ENCODE data around the gene IWS1.
"Not testable (repeated sequence)": the region's sequence is repeated elsewhere in the genome, so short reads cannot be mapped to it uniquely, and the experiment has no call there.

IWS1 gene

GRCh38 chr2:127560201-127560930 lies 34.1 kb upstream of the IWS1 start:
- FAIRE-seq, result no peak

- FAIRE-seq, result no peak
Observed at GRCh38 chr2:127559454-127559853, 33.2 kb upstream of the IWS1 start.

GRCh38 chr2:127558911-127559310 lies 32.6 kb upstream of the IWS1 start:
- FAIRE-seq, result no peak

- FAIRE-seq, result no peak
Observed at GRCh38 chr2:127552846-127553245, 26.6 kb upstream of the IWS1 start.

GRCh38 chr2:127552336-127552735 lies 26.0 kb upstream of the IWS1 start:
- FAIRE-seq, result no peak

DNA sequence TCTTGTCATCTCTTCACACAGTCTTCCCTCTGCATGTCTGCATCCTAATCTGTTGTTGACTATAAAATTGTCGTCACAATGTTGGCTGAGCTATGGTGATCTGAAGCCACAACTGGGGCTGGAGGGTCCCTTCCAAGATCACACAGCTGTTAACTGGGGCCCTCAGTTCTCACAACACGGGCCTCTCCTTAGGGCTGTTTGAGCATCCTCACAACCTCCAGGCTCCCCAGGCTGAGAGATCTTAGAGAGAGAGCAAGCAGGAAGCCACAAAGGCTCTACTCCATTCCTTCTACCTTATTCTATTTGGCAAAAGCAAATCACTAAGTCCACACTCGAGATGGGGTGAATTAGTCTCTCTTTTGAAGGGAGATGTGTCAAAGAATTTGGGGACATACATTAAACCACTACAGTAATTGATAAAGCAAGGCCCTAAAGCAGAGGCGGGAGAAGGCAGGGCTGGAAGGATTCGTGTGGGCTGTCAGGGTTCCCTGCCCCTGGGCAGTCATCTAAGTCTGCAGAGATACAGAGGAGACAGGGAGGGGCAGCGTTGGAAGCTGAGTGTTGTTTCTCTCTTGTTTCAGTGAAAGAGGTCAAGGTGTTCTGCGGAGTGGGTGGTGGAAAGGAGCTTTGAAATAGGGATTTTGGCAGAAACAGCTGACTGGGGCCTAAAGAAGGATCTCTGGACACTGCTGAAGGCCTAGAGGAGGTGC lies 25.1 kb upstream of the IWS1 start:
- no peak for FAIRE-seq

DNA sequence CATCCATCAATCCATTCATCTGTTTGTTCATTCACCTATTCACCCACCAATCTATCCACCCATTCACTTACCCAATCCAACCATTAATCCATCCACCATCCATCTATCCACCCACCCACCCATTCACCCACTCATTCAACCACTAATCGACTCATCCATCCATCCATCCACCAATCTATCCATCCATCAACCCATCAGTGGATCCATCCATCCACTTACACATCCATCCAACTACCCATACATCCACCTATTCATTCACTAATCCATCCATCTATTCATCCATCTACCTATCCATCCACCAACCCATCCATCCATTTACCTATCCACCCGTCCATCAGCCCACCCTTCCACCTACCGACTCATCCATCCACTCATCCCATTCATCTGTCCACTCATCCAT lies 20.5 kb upstream of the IWS1 start:
- no peak for FAIRE-seq

DNA sequence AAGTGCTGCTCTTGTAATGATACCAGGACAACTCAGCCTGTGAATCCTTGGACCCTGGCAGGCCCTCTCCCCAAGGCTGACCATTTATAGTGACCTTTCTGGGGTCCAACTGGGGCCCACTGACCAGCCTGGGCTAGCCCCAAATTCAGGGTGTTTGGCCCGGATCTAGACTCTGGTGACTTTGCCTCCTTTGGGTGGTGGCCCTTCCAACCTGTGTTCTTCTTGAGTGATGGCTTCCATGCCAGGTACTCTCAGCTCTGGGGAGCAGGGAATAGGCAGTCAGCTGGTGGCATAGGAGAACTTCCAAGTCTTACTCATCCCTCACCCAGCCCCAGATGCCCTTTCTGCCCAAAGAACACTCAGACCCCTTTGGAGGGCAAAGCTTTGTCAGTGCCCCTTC lies 19.5 kb upstream of the IWS1 start:
- no peak for FAIRE-seq

GRCh38 chr2:127545189-127545588 lies 18.9 kb upstream of the IWS1 start:
- FAIRE-seq, result no peak

GRCh38 chr2:127543013-127543501 lies 16.8 kb upstream of the IWS1 start:
- not testable (repeated sequence) for FAIRE-seq

GRCh38 chr2:127542231-127542630 lies 15.9 kb upstream of the IWS1 start:
- no peak for FAIRE-seq

GRCh38 chr2:127541809-127542208 lies 15.5 kb upstream of the IWS1 start:
- FAIRE-seq, result no peak

- FAIRE-seq, result no peak
Observed at GRCh38 chr2:127537644-127538043, 11.4 kb upstream of the IWS1 start.

- no peak for FAIRE-seq
Observed at GRCh38 chr2:127536707-127537541, 10.6 kb upstream of the IWS1 start.

DNA sequence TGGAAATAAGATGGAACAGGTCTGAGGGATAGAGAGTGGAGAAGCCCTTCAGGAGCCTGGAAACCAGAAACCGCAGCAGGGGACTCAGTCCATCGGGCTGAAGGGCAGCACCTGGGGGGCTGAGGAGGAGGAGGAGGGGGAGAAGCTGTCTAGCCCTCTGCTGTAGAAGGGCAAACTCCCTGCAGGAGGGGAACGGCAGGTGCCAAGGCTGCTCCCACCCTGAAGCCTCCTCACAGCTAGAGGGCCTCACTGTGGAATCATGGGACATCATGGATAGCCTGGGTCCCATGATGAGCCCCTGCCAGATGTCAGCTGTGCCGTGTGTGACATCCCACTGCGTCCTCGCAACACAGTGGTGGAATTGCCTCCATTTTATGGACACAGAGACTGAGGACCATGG lies 9.6 kb upstream of the IWS1 start:
- no peak for FAIRE-seq

DNA sequence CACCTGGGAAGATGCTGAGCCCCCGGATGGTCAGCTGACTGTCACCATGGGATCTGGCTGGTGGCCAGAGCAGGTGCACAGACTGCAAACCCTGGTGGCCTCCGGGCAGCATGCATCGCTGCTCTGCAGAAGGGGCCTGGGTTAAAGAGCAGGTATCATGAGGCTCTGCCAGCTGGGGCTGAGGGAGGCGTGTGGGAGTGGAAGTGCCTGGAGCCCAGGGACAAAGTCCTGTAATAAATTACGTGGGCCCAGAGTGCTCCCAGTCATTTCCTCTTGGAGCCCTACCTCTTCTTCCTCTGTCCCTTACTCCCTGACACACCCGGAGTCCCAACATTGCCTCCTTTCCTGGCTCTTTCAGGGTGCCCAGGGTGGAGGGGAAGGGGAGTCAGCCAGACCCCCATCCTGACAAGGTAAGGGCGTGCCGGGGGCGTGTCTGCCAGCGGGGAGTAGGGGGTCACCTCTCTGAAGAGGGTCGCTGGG lies 9.2 kb upstream of the IWS1 start, which contains the start of gene MYO7B:
TSS of gene MYO7B (plus strand) at position 262 of the 480 bp plus-strand sequence. CDS start 24,040 bp downstream, outside the sequence.
- FAIRE-seq, result no peak

DNA sequence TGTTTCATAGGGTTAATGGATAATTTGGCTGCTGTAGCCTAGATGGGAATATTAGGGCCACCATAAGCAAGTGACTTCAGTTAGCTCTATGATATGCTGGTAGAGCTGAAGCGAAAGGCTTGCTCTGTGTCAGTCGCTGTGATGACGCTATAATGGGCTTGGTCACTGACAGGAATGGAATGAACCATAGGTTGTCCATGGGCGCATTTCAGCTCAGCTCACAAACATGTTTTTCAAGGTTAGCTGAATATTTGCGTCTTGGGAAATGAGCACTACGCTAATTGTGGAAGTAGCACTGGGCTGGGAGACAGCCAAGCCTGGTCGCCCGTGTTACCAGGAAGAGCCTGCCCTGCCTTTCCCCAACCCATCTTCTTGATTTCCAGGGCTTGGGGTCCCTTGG lies 6.0 kb upstream of the IWS1 start:
- no peak for FAIRE-seq

- no peak for FAIRE-seq
Observed at GRCh38 chr2:127531221-127531648, 4.9 kb upstream of the IWS1 start.

GRCh38 chr2:127530245-127531140 lies 4.2 kb upstream of the IWS1 start:
- FAIRE-seq, result no peak

- not testable (repeated sequence) for FAIRE-seq
Observed at GRCh38 chr2:127529416-127529815, 3.1 kb upstream of the IWS1 start.

DNA sequence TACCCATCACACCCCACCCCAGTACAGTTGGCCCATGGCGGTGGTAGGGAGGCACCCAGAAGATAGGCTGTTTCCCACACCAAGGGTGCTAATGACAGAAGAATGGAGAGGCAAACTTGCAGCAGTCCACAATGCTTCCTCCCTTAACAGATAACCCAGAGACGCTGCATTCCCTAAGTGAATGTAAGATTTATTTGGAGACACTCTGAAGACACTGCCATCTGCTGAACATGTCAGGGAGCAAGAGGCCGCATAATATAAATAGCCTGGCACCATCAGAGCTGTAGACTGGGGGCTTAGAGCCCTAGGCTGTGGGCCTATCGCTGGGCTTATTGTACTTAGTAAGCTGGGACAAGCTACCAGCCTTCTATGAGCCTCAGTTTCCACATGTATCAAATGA lies 2.2 kb upstream of the IWS1 start:
- FAIRE-seq, result no peak

Data from colon (tissue), 2 donors.